ENCODE measurements around the gene DBN1.

Gene DBN1

GRCh38 chr5:177443144-177443983, 30.1 kb downstream of the DBN1 start:
- TF ChIP-seq TAF1 (IDR thresholded peaks at IDR 0.05; ENCODE audit: borderline replicate concordance, insufficient read depth, low read length) (no peak), FOXP2 (optimal IDR thresholded peaks at IDR 0.05; ENCODE audit: borderline replicate concordance, extremely low read depth, extremely low read length, insufficient read depth) (no peak), SIN3A (IDR thresholded peaks at IDR 0.05; ENCODE audit: borderline replicate concordance, insufficient read depth, low read length) (no peak), REST (IDR thresholded peaks at IDR 0.05; ENCODE audit: insufficient read depth in 1 of 2, low read depth in 2 of 2, low read length in 2 of 2) (no peak), POLR2AphosphoS5 (IDR thresholded peaks at IDR 0.05; ENCODE audit: low read depth, low read length) (no peak; the same call in 1 of the 2 replicates)

DNA sequence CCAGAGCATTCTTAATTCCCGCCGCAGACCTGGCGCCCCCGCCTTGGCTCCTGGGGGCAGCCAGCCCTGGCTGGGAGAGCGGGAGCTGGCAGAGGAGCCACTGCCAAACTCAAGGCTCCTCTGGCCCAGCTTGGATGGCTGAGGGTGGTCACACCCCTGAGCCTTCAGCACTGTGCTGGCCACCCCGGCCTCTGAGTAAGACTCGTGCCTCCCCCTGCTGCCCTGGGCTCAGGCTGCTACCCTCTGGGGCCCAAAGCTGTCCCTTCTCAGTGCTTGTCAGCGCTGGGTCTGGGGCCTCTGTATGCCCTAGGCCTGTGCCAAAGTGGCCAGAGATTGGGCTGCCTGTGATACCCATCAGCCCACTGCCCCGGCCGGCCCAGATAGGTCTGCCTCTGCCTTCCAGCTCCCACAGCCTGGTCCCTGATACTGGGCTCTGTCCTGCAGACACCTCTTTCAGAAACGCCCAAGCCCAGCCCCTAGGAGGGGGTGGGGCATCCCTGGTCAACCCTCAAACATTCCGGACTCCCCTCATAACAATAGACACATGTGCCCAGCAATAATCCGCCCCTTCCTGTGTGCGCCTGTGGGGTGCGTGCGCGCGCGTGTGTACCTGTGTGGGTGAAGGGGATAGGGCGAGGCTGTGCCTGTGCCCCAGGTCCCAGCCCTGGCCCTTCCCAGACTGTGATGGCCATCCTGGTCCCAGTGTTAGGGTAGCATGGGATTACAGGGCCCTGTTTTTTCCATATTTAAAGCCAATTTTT, 31.2 kb downstream of the DBN1 start:
- TF ChIP-seq POLR2AphosphoS5 (IDR thresholded peaks at IDR 0.05; ENCODE audit: low read depth, low read length): no peak
- no peak for TF ChIP-seq FOXP2 (optimal IDR thresholded peaks at IDR 0.05; ENCODE audit: borderline replicate concordance, extremely low read depth, extremely low read length, insufficient read depth)
- no peak for TF ChIP-seq SIN3A (IDR thresholded peaks at IDR 0.05; ENCODE audit: borderline replicate concordance, insufficient read depth, low read length)
- TF ChIP-seq REST (IDR thresholded peaks at IDR 0.05; ENCODE audit: insufficient read depth in 1 of 2, low read depth in 2 of 2, low read length in 2 of 2): no peak
- no peak for TF ChIP-seq TAF1 (IDR thresholded peaks at IDR 0.05; ENCODE audit: borderline replicate concordance, insufficient read depth, low read length)

GRCh38 chr5:177440990-177441780, 32.2 kb downstream of the DBN1 start:
- TF ChIP-seq REST (IDR thresholded peaks at IDR 0.05; ENCODE audit: insufficient read depth in 1 of 2, low read depth in 2 of 2, low read length in 2 of 2) (no peak), TAF1 (IDR thresholded peaks at IDR 0.05; ENCODE audit: borderline replicate concordance, insufficient read depth, low read length) (no peak), SIN3A (IDR thresholded peaks at IDR 0.05; ENCODE audit: borderline replicate concordance, insufficient read depth, low read length) (no peak), POLR2AphosphoS5 (IDR thresholded peaks at IDR 0.05; ENCODE audit: low read depth, low read length) (no peak), FOXP2 (optimal IDR thresholded peaks at IDR 0.05; ENCODE audit: borderline replicate concordance, extremely low read depth, extremely low read length, insufficient read depth) (no peak)

DNA sequence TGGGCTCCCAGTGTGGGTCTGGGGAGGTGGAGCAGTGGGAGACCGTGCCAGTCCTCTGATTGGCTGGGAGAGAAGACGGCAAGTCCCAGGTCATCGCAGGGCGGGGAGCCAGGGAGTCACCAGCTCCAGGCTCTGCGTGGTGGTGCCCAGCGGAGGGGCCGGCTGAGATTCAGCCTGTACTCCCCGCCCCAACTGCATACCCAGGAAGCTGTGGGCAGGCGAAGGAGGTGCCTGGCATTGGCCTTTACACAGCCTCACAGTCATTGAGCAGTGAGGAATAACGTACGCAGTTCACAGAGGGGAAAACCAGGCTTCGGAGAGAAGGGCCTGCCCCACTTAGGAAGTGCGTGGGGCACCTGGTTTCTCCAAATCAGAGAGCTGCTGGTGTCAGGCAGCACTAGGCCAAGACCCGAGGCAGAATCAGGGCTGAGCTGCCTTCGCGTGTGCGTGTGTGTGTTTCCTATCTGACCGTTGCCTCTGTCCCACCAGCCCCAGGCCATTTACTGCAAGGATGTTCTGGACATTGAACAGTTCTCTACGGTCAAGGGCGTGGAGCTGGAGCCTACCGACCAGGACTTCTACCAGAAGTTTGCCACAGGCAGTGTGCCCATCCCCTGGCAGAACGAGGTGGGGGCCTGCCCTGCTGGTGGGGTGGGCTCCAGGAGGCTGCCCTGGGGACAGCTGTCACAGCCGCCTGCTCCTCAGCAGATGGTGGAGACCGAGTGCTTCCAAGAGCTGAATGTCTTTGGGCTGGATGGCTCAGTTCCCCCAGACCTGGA, 33.0 kb downstream of the DBN1 start:
- TF ChIP-seq TAF1 (IDR thresholded peaks at IDR 0.05; ENCODE audit: borderline replicate concordance, insufficient read depth, low read length) (no peak), POLR2AphosphoS5 (IDR thresholded peaks at IDR 0.05; ENCODE audit: low read depth, low read length) (no peak), REST (IDR thresholded peaks at IDR 0.05; ENCODE audit: insufficient read depth in 1 of 2, low read depth in 2 of 2, low read length in 2 of 2) (no peak), SIN3A (IDR thresholded peaks at IDR 0.05; ENCODE audit: borderline replicate concordance, insufficient read depth, low read length) (no peak), FOXP2 (optimal IDR thresholded peaks at IDR 0.05; ENCODE audit: borderline replicate concordance, extremely low read depth, extremely low read length, insufficient read depth) (no peak)
